Measurements from ENCODE around the gene AP2A2.

AP2A2 gene

GRCh38 chr11:1049431-1049891, 123.8 kb downstream of the AP2A2 start:
- in situ Hi-C loops (cut with MboI; ENCODE audit: low pct_unique_long_range_greater_than_20kb, low sequenced_read_pairs, unreplicated experiment): no loop called here
- no peak for TF ChIP-seq CTCF (IDR thresholded peaks at IDR 0.05; ENCODE audit: extremely low read depth, insufficient read depth, missing control alignments)
- no peak for DNase-seq (ENCODE audit: low spot score)

GRCh38 chr11:1049911-1050580, 124.4 kb downstream of the AP2A2 start:
- no peak for DNase-seq (ENCODE audit: low spot score)
- in situ Hi-C loops (cut with MboI; ENCODE audit: low pct_unique_long_range_greater_than_20kb, low sequenced_read_pairs, unreplicated experiment): no loop called here
- no peak for TF ChIP-seq CTCF (IDR thresholded peaks at IDR 0.05; ENCODE audit: extremely low read depth, insufficient read depth, missing control alignments)

- in situ Hi-C loops (cut with MboI; ENCODE audit: low pct_unique_long_range_greater_than_20kb, low sequenced_read_pairs, unreplicated experiment): no loop called here
- peak; percentile 99 for TF ChIP-seq CTCF (IDR thresholded peaks at IDR 0.05; ENCODE audit: extremely low read depth, insufficient read depth, missing control alignments)
- DNase-seq (ENCODE audit: low spot score): peak; percentile 95
Observed at GRCh38 chr11:1050581-1051355, 125.1 kb downstream of the AP2A2 start.

GRCh38 chr11:1051356-1052132, 125.9 kb downstream of the AP2A2 start:
- DNase-seq (ENCODE audit: low spot score): no peak
- no peak for TF ChIP-seq CTCF (IDR thresholded peaks at IDR 0.05; ENCODE audit: extremely low read depth, insufficient read depth, missing control alignments)
- in situ Hi-C loops (cut with MboI; ENCODE audit: low pct_unique_long_range_greater_than_20kb, low sequenced_read_pairs, unreplicated experiment): no loop called here

- no peak for DNase-seq (ENCODE audit: low spot score)
- TF ChIP-seq CTCF (IDR thresholded peaks at IDR 0.05; ENCODE audit: extremely low read depth, insufficient read depth, missing control alignments): no peak
- in situ Hi-C loops (cut with MboI; ENCODE audit: low pct_unique_long_range_greater_than_20kb, low sequenced_read_pairs, unreplicated experiment): no loop called here
Observed at GRCh38 chr11:1052133-1053011, 126.7 kb downstream of the AP2A2 start.

Data from GM13977 (cell line).